Endodermal cell (in vitro differentiated cells): ENCODE data around the gene NEK8. TPM values are rescaled to one million over a fixed set of nuclear protein-coding genes. Genes with fewer than 3 reads are reported as not detected.

Experiments used
- DNase-seq: peaks from one replicate; pipeline ENCODE4 v3.0.0-alpha.2; 2017
- H3K27ac ChIP-seq: 2 replicates; pipeline ENCODE4 v1.5.1; 2013; ENCODE audit warnings: mild to moderate bottlenecking, low read depth, low read length, moderate library complexity
- H3K27me3 ChIP-seq: 2 replicates; pipeline ENCODE4 v1.6.1; 2013; ENCODE audit warnings: mild to moderate bottlenecking, low read length, moderate library complexity; ENCODE audit not compliant: insufficient read depth, control insufficient read depth, poor library complexity, severe bottlenecking
- H3K36me3 ChIP-seq: 2 replicates; pipeline ENCODE4 v1.7.0; 2013; ENCODE audit warnings: mild to moderate bottlenecking, low read length, moderate library complexity; ENCODE audit not compliant: control insufficient read depth, insufficient read depth
- H3K4me1 ChIP-seq: one replicate; pipeline ENCODE4 v1.7.0; 2013; ENCODE audit warnings: low read length; ENCODE audit not compliant: control insufficient read depth, insufficient read depth
- H3K4me3 ChIP-seq: 2 replicates; pipeline ENCODE4 v1.5.1; 2013; ENCODE audit warnings: mild to moderate bottlenecking, low read length, moderate library complexity
- H3K9ac ChIP-seq: 2 replicates; pipeline ENCODE4 v1.6.1; 2013; ENCODE audit warnings: mild to moderate bottlenecking, low read length, moderate library complexity; ENCODE audit not compliant: poor library complexity, severe bottlenecking; ENCODE audit errors: extremely low read depth
- H3K9me3 ChIP-seq: 2 replicates; pipeline ENCODE4 v1.6.1; 2013; ENCODE audit warnings: mild to moderate bottlenecking, low read length, moderate library complexity; ENCODE audit not compliant: control insufficient read depth
- H3K27ac Mint-ChIP-seq: 2 replicates; pipeline ENCODE4 v1.8.0; 2020; ENCODE audit warnings: mixed read lengths
- H3K27me3 Mint-ChIP-seq: 2 replicates; pipeline ENCODE4 v1.8.0; 2021; ENCODE audit warnings: mild to moderate bottlenecking, mixed read lengths; ENCODE audit not compliant: insufficient read depth
- H3K36me3 Mint-ChIP-seq: 2 replicates; pipeline ENCODE4 v1.8.0; 2020; ENCODE audit warnings: low read depth, mixed read lengths
- H3K4me1 Mint-ChIP-seq: 2 replicates; pipeline ENCODE4 v1.8.0; 2020; ENCODE audit warnings: mixed read lengths
- H3K4me3 Mint-ChIP-seq: 2 replicates; pipeline ENCODE4 v1.8.0; 2020; ENCODE audit warnings: mild to moderate bottlenecking, moderate library complexity, mixed read lengths
- H3K9me3 Mint-ChIP-seq: 2 replicates; pipeline ENCODE4 v1.8.0; 2020; ENCODE audit warnings: mild to moderate bottlenecking, mixed read lengths
- CTCF ChIP-seq: fragments of 200-600 bp; sonication (generic); conservative IDR thresholded peaks from 2 replicates; pipeline ENCODE4 v1.5.0; 2021; ENCODE audit warnings: antibody characterized with exemption, mild to moderate bottlenecking
- WGBS, 2 experiments: methylation state at CpG; one replicate each; pipeline versions ENCODE4 v1.1.5 to v1.1.7; 2013; ENCODE audit warnings: missing lambda C conversion rate in 2 of 2, mixed read lengths in 1 of 2; ENCODE audit not compliant: insufficient coverage in 1 of 2, insufficient read length in 1 of 2; 5-methylcytosine and 5-hydroxymethylcytosine counted together
- total RNA-seq, 2 donors: library from RNA; stranded (reverse); fragmentation: NEBNext Ultra II Directional in 1 of 2; extraction: Animal tissue kit (Norgen Biotek cat#: 25700) in 1 of 2; gene quantifications; 2 replicates in 1 of 2; 3 replicates in 1 of 2; pipeline ENCODE4 v1.2.1, GENCODE V29; 2021

Gene NEK8
- total RNA-seq, 2 donors from 2014 or later = 11.2 to 15.7 TPM

DNA sequence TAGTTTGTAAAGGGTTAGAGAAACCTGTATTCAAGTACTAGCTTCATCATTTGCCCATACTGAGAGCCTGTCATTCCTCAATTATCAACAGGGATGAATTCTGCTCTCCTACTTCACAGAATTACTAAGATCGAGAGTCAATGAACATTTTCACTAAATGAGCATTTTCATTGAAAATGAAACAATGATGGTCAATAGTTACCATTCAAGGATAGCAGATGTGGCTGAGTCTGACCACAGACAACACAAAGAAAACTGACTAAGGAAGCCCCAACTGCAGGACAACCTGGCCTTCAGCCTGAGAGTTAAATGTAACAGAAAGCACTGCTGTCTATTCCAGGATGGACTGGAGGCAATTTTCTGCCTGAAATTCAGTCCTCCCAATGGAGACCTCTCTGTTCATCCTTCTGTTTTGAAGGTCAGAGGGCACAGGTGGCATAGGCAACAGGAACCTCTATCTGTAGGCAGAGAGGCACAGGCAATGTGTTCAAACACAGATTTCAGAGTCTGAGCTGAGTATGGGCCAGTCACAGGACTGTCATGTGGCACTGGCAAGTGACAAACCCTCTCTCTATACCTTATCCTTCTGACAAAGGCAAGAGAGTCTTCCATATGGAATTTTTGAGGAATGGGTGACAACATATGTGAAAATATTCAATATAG is 34.7 kb downstream of the NEK8 start:
- H3K27ac ChIP-seq = no peak overlapping the region
- H3K36me3 ChIP-seq = peaks cover 65% of the 10 kb centered on the region
- no peaks in the 10 kb centered on the region for H3K27me3 Mint-ChIP-seq
- no peaks in the 10 kb centered on the region for H3K9me3 ChIP-seq
- peaks cover 61% of the 10 kb centered on the region for H3K36me3 Mint-ChIP-seq
- no peak for TF ChIP-seq CTCF
- no peaks in the 10 kb centered on the region for H3K9me3 Mint-ChIP-seq
- H3K27me3 ChIP-seq = no peaks in the 10 kb centered on the region
- no peak overlapping the region for H3K4me3 Mint-ChIP-seq
- H3K4me3 ChIP-seq = no peak overlapping the region
- peaks cover 9% of the 10 kb centered on the region for H3K4me1 ChIP-seq
- no peak overlapping the region for H3K9ac ChIP-seq
- peaks cover 22% of the 10 kb centered on the region for H3K4me1 Mint-ChIP-seq
- no peak overlapping the region for H3K27ac Mint-ChIP-seq
- DNase-seq = no peak
- 90 to 100% methylated on average over 1 of the region's 1 CpG for WGBS, 2 experiments

DNA sequence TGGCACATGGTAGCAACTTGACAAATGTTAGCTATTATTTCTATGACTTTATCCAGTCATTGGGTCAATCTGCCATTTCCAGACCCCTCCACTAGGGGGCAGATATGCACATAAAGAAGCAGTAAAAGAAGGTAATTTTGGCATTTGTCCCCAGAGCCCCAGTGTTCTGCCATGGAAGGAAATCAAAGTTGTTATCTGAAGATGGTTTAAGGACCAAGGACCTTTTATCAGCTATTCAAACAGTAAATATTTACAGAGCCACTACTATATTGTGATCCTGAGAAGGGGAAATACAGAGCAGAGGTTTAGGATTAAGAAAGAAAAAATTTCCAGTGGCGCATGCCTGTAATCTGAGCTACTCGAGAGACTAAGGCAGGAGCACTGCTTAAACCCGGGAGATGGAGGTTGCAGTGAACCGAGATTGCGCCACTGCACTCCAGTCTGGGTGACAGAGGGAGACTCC is 35.2 kb downstream of the NEK8 start:
- Mint-ChIP-seq H3K36me3 (peaks cover 56% of the 10 kb centered on the region), H3K9me3 (no peaks in the 10 kb centered on the region), H3K4me3 (no peak overlapping the region), H3K27me3 (no peaks in the 10 kb centered on the region), H3K27ac (no peak overlapping the region), H3K4me1 (peaks cover 22% of the 10 kb centered on the region)
- H3K36me3 ChIP-seq = peaks cover 59% of the 10 kb centered on the region
- no peak overlapping the region for H3K27ac ChIP-seq
- H3K9me3 ChIP-seq = no peaks in the 10 kb centered on the region
- 77 to 83% methylated on average over 3 to 5 of the region's 5 CpGs for WGBS, 2 experiments
- peak; percentile 92 for DNase-seq
- H3K27me3 ChIP-seq = no peaks in the 10 kb centered on the region
- no peak overlapping the region for H3K4me3 ChIP-seq
- peak; percentile 97 for TF ChIP-seq CTCF
- H3K9ac ChIP-seq = no peak overlapping the region
- peaks cover 9% of the 10 kb centered on the region for H3K4me1 ChIP-seq

- Histone ChIP-seq H3K27me3 (no peaks in the 10 kb centered on the region), H3K9ac (no peak overlapping the region), H3K9me3 (no peaks in the 10 kb centered on the region), H3K36me3 (peaks cover 49% of the 10 kb centered on the region), H3K27ac (no peak overlapping the region), H3K4me1 (peaks cover 9% of the 10 kb centered on the region), H3K4me3 (no peak overlapping the region)
- WGBS, 2 experiments = 95 to 100% methylated on average over 4 of the region's 4 CpGs
- no peak for TF ChIP-seq CTCF
- no peak overlapping the region for H3K27ac Mint-ChIP-seq
- no peak overlapping the region for H3K4me3 Mint-ChIP-seq
- no peaks in the 10 kb centered on the region for H3K27me3 Mint-ChIP-seq
- peaks cover 52% of the 10 kb centered on the region for H3K36me3 Mint-ChIP-seq
- DNase-seq = no peak
- H3K4me1 Mint-ChIP-seq = peaks cover 22% of the 10 kb centered on the region
- no peaks in the 10 kb centered on the region for H3K9me3 Mint-ChIP-seq
These were observed 36.5 kb downstream of the NEK8 start for GRCh38 chr17:28765038-28765437.
